A673 (cell line): ENCODE measurements around the gene EWSR1. TPM values are rescaled to one million over a fixed set of nuclear protein-coding genes. Genes with fewer than 3 reads are reported as not detected.

Experiments
- BruUV-seq: library from RNA; stranded (reverse); fragments of 400-500 nt; replicated peaks from 2 replicates; lab custom pipeline; 2021; lab: Mats Ljungman, UMichigan
- CTCF ChIA-PET: fragments of 300-600 bp; sonication (Branson Sonifier 250); formaldehyde crosslinking; loops from one replicate; lab custom pipeline; 2022; ENCODE audit warnings: antibody characterized with exemption; lab: Charles Lee
- POLR2A ChIA-PET: fragments of 300-600 bp; sonication (Branson Sonifier 250); formaldehyde crosslinking; loops from one replicate; lab custom pipeline; 2022; ENCODE audit warnings: antibody characterized with exemption; ENCODE audit not compliant: low non-redundant PET; lab: Charles Lee
- DNase-seq: peaks from one replicate; pipeline ENCODE4 v3.0.0-alpha.2; 2015; ENCODE audit warnings: low spot score
- H3K27ac ChIP-seq: fragments of 200-600 bp; sonication (generic); 2 replicates; pipeline ENCODE4 v1.5.1; 2016; ENCODE audit warnings: mixed run types, low read depth, mild to moderate bottlenecking, mixed read lengths, antibody characterized with exemption, low read length; ENCODE audit not compliant: poor library complexity, severe bottlenecking
- H3K27me3 ChIP-seq: fragments of 200-600 bp; sonication (generic); replicated peaks from 2 replicates; pipeline ENCODE4 v1.6.1; 2017; ENCODE audit warnings: mixed run types, low read depth, mild to moderate bottlenecking, mixed read lengths, antibody characterized with exemption, low read length; ENCODE audit not compliant: insufficient read depth, poor library complexity
- H3K36me3 ChIP-seq: fragments of 200-600 bp; sonication (generic); 2 replicates; pipeline ENCODE4 v1.6.1; 2016; ENCODE audit warnings: mixed run types, mild to moderate bottlenecking, mixed read lengths, antibody characterized with exemption, low read length; ENCODE audit not compliant: insufficient read depth, poor library complexity, severe bottlenecking
- H3K4me1 ChIP-seq: fragments of 200-600 bp; sonication (generic); 2 replicates; pipeline ENCODE4 v1.6.1; 2017; ENCODE audit warnings: mixed run types, mild to moderate bottlenecking, mixed read lengths, antibody characterized with exemption, low read length; ENCODE audit not compliant: insufficient read depth, poor library complexity, severe bottlenecking
- H3K4me3 ChIP-seq: fragments of 200-600 bp; sonication (generic); 2 replicates; pipeline ENCODE4 v1.5.1; 2016; ENCODE audit warnings: low read depth, mixed run types, mild to moderate bottlenecking, mixed read lengths, low read length; ENCODE audit not compliant: poor library complexity, severe bottlenecking
- H3K9me3 ChIP-seq: fragments of 200-600 bp; sonication (generic); 2 replicates; pipeline ENCODE4 v1.6.1; 2016; ENCODE audit warnings: mixed run types, low read depth, mild to moderate bottlenecking, mixed read lengths, antibody characterized with exemption, low read length; ENCODE audit not compliant: poor library complexity, severe bottlenecking
- CTCF ChIP-seq: fragments of 300-800, 200-600 bp; sonication (generic); conservative IDR thresholded peaks from 2 replicates; pipeline ENCODE4 v1.5.1; 2017; ENCODE audit warnings: low read depth, mild to moderate bottlenecking, antibody characterized with exemption, low read length, moderate library complexity, mixed read lengths
- EZH2 ChIP-seq: fragments of 200-600 bp; sonication (generic); IDR thresholded peaks from 2 replicates; pipeline ENCODE4 v1.6.1; 2017; ENCODE audit warnings: borderline replicate concordance, low read depth, mild to moderate bottlenecking, mixed read lengths, antibody characterized with exemption, low read length; ENCODE audit not compliant: poor library complexity, severe bottlenecking
- intact Hi-C: fragments of 100-400 bp; cut with micrococcal nuclease; formaldehyde crosslinking; loops from one replicate; pipeline ENCODE4 v1.10.0; 2022; ENCODE audit not compliant: unreplicated experiment
- total RNA-seq: library from RNA; stranded (reverse); gene quantifications from 2 replicates; pipeline ENCODE4 v1.2.3, GENCODE V29; 2021

EWSR1 gene
- total RNA-seq, 1 experiment from 2014 or later, result 358 TPM

- Histone ChIP-seq H3K9me3 (no peaks in the 10 kb centered on the region), H3K27ac (peak overlapping the region; percentile 63), H3K4me1 (peaks cover 6% of the 10 kb centered on the region), H3K27me3 (no peaks in the 10 kb centered on the region), H3K4me3 (no peak overlapping the region), H3K36me3 (no peaks in the 10 kb centered on the region)
- POLR2A ChIA-PET, result no interaction called here
- CTCF ChIA-PET, result no interaction called here
- DNase-seq, result no peak
- intact Hi-C loops, result no loop called here
- TF ChIP-seq EZH2 (no peak), CTCF (no peak)
- BruUV-seq, result no TSS peak
Measured at GRCh38 chr22:29331658-29332300, 63.7 kb downstream of the EWSR1 start.

GRCh38 chr22:29332886-29333496 is 64.9 kb downstream of the EWSR1 start:
- Histone ChIP-seq H3K4me1 (peaks cover 6% of the 10 kb centered on the region), H3K9me3 (no peaks in the 10 kb centered on the region), H3K4me3 (no peak overlapping the region), H3K36me3 (no peaks in the 10 kb centered on the region), H3K27ac (peak overlapping the region; percentile 63), H3K27me3 (no peaks in the 10 kb centered on the region)
- no TSS peak for BruUV-seq
- DNase-seq, result peak; percentile 54
- intact Hi-C loops, result no loop called here
- CTCF ChIA-PET, result no interaction called here
- POLR2A ChIA-PET, result no interaction called here
- TF ChIP-seq EZH2 (no peak), CTCF (no peak)

GRCh38 chr22:29334148-29334547 is 66.1 kb downstream of the EWSR1 start:
- H3K9me3 ChIP-seq, result no peaks in the 10 kb centered on the region
- BruUV-seq, result no TSS peak
- TF ChIP-seq CTCF, result no peak
- TF ChIP-seq EZH2, result no peak
- H3K36me3 ChIP-seq, result peaks cover 3% of the 10 kb centered on the region
- CTCF ChIA-PET, result no interaction called here
- H3K4me1 ChIP-seq, result peaks cover 6% of the 10 kb centered on the region
- no peaks in the 10 kb centered on the region for H3K27me3 ChIP-seq
- POLR2A ChIA-PET, result no interaction called here
- DNase-seq, result no peak
- H3K4me3 ChIP-seq, result no peak overlapping the region
- H3K27ac ChIP-seq, result no peak overlapping the region
- intact Hi-C loops, result no loop called here
